ENCODE measurements around the gene BRD8.

Gene BRD8

DNA sequence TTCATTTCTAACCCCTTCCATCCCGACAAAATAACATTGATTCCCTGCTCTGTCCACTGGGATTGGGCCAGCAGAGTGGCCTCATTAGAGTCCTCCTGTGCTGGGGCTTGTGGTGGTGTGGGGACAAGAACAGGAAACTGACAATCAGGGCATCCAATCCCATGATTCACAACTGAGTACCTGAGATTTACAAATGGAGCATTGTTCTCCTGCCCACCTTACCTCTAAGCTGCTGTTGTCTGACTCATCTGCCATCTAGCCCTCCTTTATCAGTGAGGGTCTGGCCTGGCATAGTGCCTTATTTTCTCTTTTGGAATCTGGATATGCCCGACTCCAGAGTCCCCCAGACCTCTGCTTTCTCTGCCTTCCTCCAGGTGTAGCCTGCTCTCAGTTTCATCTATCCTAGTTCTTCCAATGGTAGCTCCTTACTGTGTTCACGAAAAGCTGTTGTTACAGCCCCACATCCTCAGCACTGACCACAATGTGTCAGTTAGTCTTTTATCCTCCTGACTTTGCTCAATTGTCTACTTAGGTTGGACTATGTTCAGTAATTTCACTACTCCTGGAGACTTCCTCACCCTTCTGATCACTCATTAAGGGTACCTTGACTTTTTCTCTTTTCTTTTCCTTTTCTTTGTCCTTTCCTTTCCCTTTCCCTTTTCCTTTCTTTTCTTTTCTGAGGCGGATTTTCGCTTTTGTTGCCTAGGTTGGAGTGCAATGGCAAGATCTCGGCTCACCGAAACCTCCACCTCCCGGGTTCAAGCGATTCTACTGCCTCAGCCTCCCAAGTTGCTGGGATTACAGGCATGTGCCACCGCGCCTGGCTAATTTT is 81.2 kb downstream of the BRD8 start:
- DNase-seq = no peak

DNA sequence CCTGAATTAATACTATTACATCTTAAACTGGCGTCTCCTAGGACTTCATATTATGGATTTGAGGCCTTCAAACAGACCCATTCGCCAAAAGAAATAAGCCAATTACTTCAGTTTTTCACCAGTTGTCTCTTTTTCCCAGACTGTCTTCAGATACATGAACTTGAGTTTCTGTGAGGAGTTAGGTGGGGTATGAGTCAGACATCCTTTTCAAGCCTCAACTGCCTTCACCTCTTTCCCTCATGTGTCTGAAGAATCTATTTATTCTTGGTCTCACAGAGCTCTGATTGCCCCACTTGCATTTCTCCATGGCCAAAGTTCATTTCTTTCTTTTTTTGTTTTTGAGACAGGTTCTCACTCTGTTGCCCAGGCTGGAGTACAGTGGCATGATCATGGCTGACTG is 82.1 kb downstream of the BRD8 start:
- DNase-seq = no peak

DNA sequence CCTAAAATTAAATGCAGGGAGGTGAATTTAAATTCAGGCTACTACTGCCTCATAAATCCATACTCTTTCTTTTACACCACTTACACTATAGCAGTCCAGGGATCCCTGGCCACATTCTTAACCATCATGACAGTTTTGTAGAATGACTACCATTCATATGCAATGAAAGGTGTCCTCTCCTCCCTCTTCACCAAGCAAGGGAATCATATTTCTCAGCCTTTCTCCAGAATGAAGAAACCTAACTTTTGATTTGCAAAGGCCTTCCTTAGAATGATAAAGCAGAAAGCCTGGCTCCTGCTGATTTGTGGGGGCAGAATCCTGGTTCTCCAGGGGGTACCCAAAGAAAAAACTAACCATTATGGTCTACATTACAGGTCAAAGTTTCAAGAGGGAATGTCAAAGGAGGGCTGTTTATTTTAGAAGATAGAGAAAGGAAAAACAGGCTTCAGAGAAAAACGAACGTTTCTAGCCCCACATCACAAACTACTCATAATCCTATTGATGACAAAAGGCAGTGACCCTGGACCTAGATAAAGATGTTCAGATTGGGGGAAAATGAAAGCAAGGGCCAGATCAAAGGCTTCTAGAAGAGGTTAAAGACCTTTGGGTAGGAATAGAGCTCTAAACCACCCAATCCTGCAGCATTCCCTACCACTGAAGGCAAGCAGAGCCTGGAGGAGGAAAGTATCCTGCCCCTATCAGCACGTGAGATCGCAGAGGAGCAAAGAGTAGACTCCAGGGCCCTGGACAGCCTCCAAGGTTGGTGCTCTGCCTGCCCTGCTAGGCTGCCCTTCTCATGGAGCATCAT is 83.1 kb downstream of the BRD8 start:
- no peak for DNase-seq

DNA sequence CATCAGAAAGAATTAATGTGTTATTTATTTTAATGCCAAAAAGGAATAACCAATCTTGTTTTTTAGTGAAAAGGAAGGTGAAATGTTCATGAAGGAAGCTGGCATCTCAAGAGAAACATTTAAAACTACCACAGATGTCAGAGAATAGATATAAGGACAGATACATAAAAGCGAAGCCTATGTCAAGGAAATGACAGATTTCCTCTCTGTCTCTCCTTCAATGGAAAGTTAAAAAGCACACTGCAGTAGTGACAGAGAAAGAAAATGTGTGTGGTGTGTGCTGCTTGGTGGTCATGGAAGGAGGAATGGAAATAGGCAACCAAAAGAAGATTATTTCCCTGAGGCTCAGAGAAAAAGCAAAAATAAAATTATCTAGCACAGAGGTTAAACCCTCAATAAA is 85.4 kb downstream of the BRD8 start:
- no peak for DNase-seq

DNA sequence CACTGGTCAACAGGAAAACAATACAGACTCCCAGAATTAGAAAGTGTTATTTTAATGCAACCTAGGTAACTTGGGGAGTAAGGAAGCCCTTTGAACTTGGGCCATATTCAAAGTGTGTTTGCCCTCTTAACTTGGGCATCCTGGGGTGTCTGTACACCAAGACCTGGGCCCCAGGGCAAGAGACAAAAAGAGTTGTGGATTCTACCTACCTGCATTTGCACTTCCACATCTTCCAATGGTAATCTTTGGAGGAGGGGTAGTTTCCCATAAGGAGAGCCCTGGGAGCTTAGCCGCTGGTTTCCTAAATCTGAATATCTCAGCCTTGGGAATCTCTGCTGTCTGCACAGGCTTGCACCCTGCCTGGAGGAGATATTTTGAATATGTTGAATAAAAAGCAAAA is 86.1 kb downstream of the BRD8 start:
- DNase-seq = no peak

DNA sequence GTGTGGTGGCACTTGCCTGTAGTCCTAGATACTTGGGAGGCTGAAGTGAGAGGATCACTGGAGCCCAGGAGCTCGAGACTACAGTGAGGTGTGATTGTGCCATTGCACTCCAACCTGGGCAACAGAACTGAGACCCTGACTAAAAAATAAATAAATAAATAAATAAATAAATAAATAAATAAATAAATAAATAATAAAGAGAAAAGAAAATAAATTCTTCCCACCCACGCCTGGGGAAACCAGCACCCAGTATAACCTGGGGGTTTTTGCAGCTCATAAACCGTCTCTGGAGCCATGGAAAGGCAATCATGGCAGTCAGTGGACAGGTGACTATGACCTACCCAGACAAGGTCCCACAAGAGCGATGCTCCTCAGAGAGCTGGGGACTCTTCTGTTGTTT is 86.7 kb downstream of the BRD8 start:
- no peak for DNase-seq
